HG02973 (cell line): ENCODE measurements around the gene NUTM1.
A peak's percentile ranks its signal among the peaks of the same experiment; 100 is the strongest.
"Not testable (repeated sequence)": the region's sequence is repeated elsewhere in the genome, so short reads cannot be mapped to it uniquely, and the experiment has no call there.

ENCODE experiments used
- ATAC-seq: cut with Tn5 transposase; IDR thresholded peaks from one replicate; pipeline ENCODE4 v1.9.1; 2021; ENCODE audit warnings: moderate library complexity; ENCODE audit not compliant: unreplicated experiment

NUTM1 gene

DNA sequence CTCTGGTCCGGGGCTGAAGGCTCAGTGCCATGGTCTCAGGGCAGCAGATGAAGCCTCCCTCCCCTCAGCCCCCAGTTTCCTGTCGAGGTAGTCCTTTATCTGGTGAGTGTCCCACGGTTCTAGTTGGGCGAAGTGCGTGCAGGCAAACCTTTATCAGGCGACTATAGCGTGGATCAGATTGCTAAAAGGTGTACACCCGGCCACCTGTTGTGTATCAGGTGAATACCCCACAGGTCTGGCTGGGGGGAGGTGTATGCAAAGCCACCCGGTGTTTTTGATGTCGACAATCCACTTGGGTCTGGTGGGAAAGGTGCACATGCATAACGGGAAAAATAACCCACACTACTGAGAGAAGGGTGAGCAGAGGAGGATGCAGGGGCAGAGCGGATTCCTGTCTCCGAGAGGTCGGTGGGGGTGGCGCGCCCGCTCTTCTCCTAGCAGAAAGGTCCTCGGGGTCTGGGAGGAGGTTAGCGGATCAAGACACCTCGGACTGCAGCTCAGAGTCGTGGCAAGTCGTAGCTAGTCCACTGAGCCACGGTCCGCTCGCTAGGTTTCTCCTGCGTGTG, 6.0 kb upstream of the NUTM1 start:
- peak; percentile 9 for ATAC-seq

DNA sequence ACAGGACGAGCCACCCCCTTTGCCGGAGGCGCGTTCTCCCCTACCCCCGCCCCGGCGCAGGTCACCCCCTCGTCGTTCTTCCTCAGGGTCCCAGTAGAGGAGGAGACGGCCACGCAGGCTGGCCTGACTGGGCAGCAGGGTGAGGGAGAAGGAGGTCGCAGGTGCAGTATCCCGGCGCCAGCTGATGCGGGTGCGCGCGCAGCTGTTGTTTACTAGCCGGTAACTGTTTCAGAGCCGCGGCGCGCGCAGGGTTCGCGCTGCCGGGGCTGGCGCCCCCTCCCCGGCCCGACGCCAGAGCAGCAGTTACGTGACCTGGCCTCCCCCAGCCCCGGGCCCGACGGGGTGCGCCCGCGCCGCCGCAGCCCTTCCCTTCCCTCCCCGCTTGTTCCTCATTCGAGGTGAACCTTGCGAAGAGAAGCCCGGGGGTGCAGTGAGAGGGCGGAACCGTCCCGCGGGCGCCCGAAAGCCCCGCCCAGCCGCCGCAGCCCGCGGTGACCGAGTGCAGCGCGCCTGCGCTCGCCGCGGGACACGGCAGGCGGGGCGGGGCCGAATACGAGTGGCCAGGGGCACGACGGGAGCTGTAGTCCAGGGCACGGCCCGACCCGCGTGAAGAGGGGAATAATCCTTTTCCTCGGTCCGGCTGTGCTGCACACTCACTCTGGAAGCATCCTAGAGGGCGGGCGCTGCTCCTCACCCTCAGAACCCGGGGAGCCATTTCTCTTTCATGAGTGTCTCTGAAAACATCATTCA, 5.4 kb upstream of the NUTM1 start, which contains the start of gene SLC12A6:
Gene SLC12A6 (minus strand): TSS at position 225 of the 750 bp plus-strand sequence. CDS start 1,101 bp downstream, outside the sequence.
- ATAC-seq, result peak; percentile 49

DNA sequence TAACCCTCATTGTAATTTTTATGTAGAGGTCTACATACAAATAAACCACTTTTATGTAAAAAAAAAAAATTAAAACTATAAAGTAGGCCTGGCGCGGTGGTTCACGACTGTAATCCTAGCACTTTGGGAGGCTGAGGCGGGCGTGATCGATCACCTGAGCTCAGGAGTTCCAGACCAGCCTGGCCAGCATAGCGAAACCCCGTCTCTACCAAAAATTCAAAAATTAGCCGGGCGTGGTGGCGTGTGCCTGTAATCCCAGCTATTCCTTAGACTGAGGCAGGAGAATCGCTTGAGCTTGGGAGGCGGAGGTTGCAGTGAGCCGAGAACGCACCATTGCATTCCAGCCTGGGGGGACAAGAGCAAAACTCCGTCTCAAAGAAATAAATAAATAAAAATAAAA, 4.8 kb upstream of the NUTM1 start:
- no peak for ATAC-seq

DNA sequence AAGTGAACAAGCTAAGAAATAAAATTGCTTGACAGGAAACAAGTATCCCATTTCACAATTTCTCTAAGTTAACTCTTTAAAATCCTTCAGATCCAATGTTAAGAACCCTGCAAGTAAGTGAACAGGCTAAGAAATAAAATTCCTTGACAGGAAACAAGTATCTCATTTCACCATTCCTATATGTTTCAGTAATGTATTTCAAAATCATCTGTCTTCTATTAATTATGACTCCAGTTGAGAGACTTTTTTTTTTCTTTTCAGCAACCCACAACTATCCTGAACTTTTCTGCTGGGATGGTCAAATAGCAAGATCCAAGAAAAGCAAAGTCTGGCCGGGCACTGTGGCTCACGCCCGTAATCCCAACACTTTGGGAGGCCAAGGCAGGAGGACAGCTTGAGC, 3.2 kb upstream of the NUTM1 start:
- no peak for ATAC-seq

DNA sequence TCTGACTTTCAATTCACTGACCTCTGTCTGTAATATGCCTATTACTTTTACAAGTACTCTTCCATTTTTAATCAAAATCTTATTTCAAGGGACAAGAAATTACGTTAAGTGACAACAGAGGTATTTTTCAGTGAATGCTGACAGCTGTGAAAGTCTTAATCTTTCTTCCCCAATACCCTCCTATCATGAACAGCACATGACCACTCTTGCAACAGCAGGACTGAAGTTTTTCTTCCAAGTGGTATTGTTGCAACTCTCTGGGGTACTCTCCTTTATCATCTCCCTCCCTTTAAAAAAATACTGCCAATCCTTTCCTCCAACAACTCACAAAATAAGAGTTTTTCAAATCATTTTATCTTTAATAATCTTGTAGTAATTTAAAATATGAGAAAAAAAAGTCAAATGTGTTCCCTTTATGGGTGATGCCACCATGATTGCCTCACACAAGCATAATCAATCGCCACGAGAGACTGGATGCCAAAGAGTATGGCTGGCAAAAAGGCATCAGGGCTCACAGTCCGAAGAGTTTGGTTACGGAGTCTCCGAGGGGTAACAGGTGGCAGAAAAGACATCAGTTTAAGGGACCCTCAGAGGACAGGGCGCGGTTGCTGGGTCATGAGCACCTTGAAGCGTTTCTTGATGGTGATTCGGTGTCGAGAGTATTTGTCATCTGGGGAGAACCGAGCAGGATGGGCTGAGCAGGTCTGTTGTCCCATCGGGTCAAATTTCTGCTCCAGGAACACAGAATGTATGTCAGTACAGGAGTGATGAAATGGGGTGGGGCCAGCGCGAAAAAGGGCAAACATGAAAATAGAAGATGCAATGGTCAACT, 1.5 kb upstream of the NUTM1 start:
- ATAC-seq, result no peak

DNA sequence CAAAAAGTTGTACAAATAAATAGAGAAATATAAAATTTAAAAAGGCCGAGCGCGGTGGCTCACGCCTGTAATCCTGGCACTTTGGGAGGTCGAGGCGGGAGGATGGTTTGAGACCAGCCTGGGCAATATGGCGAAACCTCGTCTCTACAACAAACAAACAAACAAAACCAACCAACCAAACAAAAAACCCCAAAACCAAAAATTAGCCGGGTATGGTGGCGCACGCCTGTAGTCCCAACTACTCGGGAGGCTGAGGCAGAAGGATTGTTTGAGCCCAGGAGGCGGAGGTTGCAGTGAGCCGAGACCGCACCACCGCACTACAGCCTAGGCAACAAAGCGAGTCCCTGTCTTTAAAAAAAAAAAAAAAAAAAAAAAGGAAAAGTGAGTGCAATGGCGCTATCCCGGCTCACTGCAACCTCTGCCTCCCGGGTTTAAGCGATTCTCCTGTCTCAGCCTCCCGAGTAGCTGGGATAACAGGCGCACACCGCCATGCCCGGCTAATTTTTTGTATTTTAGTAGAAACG, 840 bp upstream of the NUTM1 start:
- ATAC-seq, result not testable (repeated sequence)

DNA sequence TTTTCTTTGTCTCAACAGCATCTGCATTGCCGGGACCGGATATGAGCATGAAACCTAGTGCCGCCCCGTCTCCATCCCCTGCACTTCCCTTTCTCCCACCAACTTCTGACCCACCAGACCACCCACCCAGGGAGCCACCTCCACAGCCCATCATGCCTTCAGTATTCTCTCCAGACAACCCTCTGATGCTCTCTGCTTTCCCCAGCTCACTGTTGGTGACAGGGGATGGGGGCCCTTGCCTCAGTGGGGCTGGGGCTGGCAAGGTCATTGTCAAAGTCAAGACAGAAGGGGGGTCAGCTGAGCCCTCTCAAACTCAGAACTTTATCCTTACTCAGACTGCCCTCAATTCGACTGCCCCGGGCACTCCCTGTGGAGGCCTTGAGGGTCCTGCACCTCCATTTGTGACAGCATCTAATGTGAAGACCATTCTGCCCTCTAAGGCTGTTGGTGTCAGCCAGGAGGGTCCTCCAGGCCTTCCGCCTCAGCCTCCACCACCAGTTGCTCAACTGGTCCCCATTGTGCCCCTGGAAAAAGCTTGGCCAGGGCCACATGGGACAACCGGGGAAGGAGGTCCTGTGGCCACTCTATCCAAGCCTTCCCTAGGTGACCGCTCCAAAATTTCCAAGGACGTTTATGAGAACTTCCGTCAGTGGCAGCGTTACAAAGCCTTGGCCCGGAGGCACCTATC, 5.0 kb downstream of the NUTM1 start:
- no peak for ATAC-seq

DNA sequence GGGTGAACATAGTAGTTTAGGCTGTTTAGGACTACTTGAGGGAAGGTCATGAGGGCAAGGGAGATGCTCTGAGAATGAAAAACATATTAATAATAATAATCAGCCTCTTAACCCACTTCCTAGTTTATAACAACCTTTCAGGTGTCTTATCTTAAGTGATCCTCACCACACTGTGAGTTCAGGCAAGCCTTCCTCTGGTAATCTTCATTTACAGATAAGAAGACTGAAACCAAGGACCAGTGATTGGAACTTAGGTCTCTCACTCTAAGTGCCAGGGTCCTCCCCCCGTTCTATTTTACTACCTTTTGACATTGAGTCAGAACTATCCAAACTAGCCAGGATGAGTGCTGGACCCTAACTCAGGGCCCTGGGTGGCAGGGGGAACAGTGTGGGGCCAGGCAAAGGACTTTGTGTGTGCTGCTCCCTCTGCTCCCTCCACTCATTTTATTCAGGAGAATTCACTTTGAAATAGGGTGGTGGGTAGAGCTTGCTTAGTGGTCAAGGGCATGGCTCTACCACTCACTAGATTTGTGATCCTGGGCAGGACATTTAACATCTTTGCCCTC, 5.7 kb downstream of the NUTM1 start:
- ATAC-seq, result no peak

DNA sequence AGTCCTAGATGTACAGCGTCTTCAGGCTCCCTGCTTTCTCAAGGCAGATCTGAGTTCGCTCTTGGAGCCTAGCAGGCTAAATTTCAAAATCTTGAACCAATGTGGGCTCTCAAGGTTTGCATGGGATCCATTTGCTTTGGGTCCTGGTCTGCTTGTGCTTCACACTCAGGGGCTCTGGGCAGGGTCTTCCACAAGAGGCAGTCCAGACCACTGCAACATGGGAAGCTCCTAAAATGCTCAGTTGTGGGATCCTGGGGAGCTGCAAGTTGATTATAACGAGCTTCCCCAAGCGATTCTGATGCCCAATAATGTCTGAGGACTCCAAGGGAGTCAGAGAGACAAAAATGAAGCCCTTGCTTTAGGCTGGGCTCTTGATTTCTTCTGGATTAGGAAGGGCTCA, 6.7 kb downstream of the NUTM1 start:
- no peak for ATAC-seq

DNA sequence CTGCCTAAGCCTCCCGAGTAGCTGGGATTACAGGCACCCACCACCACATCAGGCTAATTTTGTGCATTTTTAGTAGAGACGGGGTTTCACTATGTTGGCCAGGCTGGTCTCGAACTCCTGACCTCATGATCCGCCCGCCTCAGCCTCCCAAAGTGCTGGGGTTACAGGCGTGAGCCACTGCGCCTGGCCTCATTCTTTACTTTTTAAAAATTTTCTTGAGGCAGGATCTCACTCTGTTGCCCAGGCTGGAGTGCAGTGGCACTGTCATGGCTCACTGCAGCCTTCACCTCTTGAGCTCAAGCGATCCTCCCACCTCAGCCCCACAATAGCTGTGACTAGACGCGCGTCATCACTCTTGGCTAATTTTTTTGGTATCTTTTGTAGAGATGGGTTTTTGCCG, 9.9 kb downstream of the NUTM1 start:
- not testable (repeated sequence) for ATAC-seq

DNA sequence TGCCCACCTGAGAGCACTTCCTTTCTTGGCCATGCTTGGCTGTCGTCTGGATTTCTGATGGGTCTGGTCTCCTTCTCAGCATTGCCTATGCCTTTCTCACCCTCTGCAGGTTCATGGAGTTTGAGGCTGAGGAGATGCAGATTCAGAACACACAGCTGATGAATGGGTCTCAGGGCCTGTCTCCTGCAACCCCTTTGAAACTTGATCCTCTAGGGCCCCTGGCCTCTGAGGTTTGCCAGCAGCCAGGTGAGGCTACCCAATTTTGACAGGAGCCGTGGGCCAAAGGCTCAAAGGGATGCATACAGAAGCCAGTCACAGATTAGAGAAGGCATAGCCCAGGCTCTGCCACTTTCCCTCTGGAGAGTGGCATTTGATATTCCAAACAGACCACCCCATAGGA, 10.5 kb downstream of the NUTM1 start:
- no peak for ATAC-seq

DNA sequence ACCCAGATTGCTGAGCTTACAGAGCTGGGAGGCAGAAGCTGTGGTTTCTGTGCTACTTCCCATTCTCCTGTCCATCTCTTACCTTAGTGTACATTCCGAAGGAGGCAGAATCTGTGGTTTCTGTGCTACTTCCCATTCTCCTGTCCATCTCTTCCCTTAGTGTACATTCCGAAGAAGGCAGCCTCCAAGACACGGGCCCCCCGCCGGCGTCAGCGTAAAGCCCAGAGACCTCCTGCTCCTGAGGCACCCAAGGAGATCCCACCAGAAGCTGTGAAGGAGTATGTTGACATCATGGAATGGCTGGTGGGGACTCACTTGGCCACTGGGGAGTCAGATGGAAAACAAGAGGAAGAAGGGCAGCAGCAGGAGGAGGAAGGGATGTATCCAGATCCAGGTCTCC, 11.2 kb downstream of the NUTM1 start:
- no peak for ATAC-seq

DNA sequence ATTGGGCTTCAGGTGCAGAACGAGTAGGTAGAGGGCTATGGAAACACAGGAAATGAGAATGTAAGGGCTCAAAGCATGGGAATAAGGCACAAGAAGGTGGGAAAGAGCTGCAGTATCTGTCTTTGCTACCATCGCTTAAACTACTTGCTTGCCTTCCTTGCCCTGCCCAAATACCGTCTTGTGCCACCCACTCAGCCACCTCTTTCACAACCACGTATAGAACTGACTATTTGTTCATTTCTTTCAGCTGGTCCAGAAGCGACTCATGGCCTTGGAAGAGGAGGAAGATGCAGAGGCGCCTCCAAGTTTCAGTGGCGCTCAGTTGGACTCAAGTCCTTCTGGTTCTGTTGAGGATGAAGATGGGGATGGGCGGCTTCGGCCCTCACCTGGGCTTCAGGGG, 12.1 kb downstream of the NUTM1 start:
- no peak for ATAC-seq

DNA sequence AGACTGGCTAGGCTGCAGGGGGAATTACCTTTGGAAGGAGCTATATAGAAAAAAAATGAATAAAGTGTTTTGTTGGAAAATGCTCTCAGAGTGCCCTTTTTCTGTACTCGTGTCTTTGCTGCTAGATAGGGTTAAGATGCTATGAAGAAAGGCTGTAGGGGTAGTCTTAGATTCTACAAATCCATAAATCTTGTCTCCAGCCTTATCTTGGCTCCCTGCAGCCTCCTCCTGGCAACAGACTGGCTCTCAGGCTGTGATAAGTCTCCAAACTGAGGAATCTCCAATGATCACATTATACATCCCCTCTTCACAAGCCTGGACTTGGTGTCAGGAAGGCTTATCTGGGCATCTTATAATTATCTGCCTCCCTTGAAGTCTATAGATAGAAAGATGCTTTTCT, 14.5 kb downstream of the NUTM1 start:
- no peak for ATAC-seq

DNA sequence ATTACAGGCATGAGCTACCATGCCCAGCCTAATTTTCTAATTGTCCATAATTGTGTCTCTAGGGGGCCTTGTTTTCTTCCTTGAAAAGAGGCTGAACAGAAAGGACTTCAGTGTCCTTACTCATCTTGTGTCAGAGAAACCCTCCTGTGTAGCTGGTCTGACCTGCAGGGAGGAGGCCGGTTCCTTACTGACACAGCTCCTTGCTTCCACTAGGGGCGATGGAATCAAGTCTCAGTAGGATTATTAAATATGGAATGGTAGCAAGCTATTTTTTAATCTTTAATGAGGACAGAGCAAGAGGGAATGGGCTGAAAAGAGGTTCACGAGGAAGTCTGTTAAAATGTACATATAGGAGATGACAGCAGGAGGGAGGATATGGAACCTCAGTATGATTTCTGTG, 15.3 kb downstream of the NUTM1 start:
- ATAC-seq, result no peak

DNA sequence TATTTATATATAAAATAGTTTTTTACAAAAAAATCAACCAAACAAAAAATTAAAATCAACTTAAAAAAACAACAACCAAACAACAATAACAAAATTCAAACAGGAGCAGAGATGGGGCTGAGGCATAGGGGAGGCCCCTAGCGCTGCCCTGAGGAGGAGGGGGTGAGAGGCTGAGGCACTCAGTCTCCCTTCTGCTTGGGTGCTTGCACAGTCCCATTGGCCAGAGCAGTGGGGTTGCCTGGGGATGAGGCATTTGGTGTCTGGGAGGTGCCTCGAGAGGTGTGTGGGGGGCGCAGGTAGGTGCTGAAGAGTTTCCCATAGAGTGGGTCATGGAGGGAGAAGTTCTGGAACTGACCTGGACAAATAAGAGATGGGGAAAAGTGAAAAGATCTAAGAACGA, 15.8 kb downstream of the NUTM1 start:
- ATAC-seq, result no peak

DNA sequence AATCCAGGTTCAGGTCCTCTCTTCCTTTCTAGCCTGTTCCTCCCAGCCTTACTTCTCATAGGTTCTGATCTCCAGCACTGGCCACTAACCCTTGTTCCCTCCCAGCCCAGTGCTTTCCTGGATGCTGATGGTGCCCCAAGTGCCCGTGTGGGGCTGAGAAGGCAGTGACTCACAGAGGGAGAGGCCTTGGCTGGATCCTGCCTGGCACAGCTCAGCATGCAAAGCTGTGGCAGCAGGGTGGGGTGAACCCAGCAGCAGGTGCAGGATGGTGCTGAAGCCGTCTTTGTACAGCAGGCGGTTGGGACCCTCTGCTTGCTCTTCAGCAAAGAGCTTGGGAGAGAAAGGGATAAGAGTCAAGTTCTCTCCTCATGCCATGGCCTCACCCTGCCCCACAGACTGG, 16.3 kb downstream of the NUTM1 start:
- no peak for ATAC-seq

DNA sequence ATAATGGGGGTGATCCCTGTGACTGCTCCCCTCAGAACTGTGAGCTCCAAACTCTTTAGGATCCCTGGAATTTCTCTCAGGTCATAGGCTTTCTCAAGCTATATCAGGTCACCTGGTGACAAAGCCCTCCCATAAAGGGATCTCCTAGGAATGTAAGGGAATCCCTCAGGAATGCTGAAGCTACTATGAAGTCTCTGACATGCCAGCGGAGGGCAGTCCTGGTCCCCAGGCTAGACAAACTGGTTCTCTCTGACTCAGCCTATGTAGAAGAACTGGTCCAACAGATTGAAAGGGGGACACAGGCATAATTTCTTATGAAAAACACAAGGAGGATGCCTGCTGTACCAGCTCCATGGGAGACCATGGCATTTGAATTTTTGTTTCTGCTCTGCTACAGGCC, 17.2 kb downstream of the NUTM1 start:
- ATAC-seq, result no peak

DNA sequence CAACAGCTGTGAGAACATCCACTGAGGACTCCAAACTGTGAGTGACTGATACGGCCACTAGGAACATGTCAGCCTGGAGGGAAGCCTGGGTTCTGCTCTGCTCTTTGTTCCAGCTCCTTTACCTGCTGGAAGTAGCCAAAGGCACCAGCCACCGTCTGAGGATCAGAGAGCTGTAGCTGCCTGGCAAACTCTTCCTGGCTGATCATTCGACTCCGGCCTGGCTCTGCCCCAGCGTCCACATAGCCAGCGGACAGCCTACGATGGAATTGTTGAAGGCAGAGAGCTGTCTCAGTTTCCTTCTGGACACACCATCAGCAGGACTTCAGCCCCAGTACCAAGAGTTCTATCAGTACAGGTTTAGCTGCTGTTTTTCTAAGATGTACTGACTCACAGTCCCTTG, 18.2 kb downstream of the NUTM1 start:
- ATAC-seq, result no peak

DNA sequence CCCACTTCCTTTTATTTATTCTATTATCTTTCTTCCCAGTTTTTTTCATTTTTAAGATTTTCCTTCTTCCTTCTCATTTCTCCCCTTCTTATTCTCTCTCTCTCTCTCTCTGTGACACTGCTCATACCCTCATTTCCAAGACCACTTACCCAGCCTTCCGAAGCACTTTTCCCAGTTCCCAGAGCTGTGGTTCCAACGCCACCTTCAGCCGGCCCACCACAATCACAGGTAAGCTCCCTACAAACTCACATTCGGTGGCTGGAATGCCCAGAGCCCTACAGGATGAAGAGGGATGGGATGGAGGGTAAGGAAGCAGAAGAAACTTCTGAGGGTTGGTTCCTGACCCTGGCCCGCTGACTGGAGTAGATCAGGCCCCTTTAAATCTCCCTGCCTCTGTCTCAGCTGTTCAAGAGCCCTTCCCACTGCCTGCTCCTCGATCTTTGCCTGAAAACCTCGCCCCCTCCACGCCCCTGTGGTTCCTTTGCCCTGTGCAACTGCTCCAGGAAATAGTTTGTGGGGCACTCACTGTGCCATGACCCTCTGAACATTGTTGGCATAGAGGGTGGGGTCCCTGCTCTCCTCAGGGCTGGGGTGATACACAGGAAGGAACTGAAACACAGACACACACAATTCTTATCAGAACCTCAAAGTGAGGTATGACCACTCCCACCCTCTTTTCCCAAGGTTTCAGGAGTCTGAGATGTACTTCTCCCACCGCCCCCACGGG, 19.1 kb downstream of the NUTM1 start:
- no peak for ATAC-seq
